Adrenal gland (tissue), 5 donors: ENCODE measurements around the gene PRR16.

ENCODE experiments used
- CTCF ChIP-seq, 6 experiments: fragments of 450-650 bp in 4 of 6; fragments of 200-600 bp in 2 of 6; sonication (generic) in 1 of 6; IDR thresholded peaks; 1 replicate in 5 of 6; 2 replicates in 1 of 6; pipeline versions ENCODE4 v1.5.1 to v1.8.0; 2016 to 2021; ENCODE audit warnings: antibody characterized with exemption in 6 of 6, mild to moderate bottlenecking in 2 of 6, moderate library complexity in 1 of 6
- POLR2A ChIP-seq, 2 donors: fragments of 450-650 bp; IDR thresholded peaks; one replicate each; pipeline ENCODE4 v1.6.1; 2017; ENCODE audit warnings: antibody characterized with exemption in 2 of 2, mild to moderate bottlenecking in 2 of 2, moderate library complexity in 1 of 2
- donor health status: DM: no; HTN: no; CAD: no.

GRCh38 chr5:120632430-120632829 lies 168.3 kb downstream of the PRR16 start:
- no peak for TF ChIP-seq CTCF (IDR thresholded peaks at IDR 0.05)
- no peak for TF ChIP-seq POLR2A (IDR thresholded peaks at IDR 0.05)
